Parathyroid adenoma (tissue), 2 donors: ENCODE results near the gene QSOX2.

Experiments
- H2AFZ ChIP-seq: fragments of 300-600 bp; sonication (generic); one replicate; pipeline ENCODE4 v1.7.0; 2017; ENCODE audit warnings: antibody characterized with exemption, mild to moderate bottlenecking
- H3K27ac ChIP-seq: fragments of 300-600 bp; sonication (generic); one replicate; pipeline ENCODE4 v1.7.0; 2017
- H3K27me3 ChIP-seq: fragments of 300-600 bp; sonication (generic); one replicate; pipeline ENCODE4 v1.7.0; 2017; ENCODE audit warnings: low read length; ENCODE audit not compliant: control insufficient read depth, insufficient read depth
- H3K36me3 ChIP-seq: fragments of 300-600 bp; sonication (generic); one replicate; pipeline ENCODE4 v1.7.0; 2017; ENCODE audit warnings: low read length; ENCODE audit not compliant: control insufficient read depth, insufficient read depth
- H3K4me1 ChIP-seq: fragments of 300-600 bp; sonication (generic); one replicate; pipeline ENCODE4 v1.7.0; 2017; ENCODE audit warnings: control low read depth
- H3K4me2 ChIP-seq: fragments of 300-600 bp; sonication (generic); one replicate; pipeline ENCODE4 v1.7.0; 2017; ENCODE audit warnings: low read length
- H3K4me3 ChIP-seq: fragments of 300-600 bp; sonication (generic); one replicate; pipeline ENCODE4 v1.7.0; 2017; ENCODE audit warnings: low read depth, low read length
- H3K79me2 ChIP-seq: fragments of 300-600 bp; sonication (generic); one replicate; pipeline ENCODE4 v1.7.0; 2017; ENCODE audit warnings: control low read depth
- H3K9ac ChIP-seq: fragments of 300-600 bp; sonication (generic); one replicate; pipeline ENCODE4 v1.7.0; 2017; ENCODE audit warnings: mild to moderate bottlenecking
- H3K9me3 ChIP-seq: fragments of 300-600 bp; sonication (generic); one replicate; pipeline ENCODE4 v1.7.0; 2017; ENCODE audit warnings: low read length; ENCODE audit not compliant: control insufficient read depth
- TF ChIP-seq, protein P1 (sequence below): fragments of 300-600 bp; sonication (generic); IDR thresholded peaks from one replicate; pipeline ENCODE4 v1.7.0; 2017; ENCODE audit warnings: antibody characterized with exemption, mild to moderate bottlenecking
- donor health status: primary hyperparathyroidism.

The QSOX2 gene

DNA sequence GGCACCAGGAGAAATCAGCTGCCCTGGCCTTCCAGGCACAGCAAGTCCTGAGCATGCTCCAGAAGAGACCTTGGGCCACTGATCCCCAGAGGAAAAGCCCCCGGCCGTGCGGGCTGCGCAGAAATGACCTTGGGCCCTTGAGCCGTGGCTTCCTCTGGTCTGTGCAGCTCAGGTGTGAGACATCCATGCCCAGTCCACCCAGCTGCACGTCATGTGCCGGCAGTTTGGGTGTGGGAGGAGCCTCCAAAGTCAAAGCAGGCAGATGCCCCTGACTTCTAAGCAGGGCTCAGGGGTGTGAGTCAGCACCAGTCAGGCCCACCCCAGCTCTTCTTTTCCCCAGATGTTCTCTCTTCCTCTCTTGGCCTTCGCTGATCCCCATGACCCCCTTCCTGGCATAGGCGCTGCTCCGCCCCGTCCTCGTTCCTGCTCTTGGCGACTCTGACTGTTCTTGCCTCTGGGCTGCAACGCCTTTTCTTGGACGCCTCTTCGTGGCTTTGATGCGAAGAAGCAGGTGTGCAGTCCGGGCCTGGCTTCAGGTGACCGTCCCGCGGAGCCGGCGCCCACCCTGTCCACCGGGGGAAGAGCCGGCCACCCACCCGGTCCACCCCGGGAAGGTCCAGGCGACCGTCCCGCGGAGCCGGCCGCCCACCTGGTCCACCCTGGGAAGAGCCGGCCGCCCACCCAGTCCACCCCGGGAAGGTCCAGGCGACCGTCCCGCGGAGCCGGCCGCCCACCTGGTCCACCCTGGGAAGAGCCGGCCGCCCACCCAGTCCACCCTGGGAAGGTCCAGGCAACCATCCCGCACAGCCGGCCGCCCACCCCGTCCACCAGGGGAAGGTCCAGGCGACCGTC is 5.9 kb upstream of the QSOX2 start:
- TF ChIP-seq, protein P1, sequence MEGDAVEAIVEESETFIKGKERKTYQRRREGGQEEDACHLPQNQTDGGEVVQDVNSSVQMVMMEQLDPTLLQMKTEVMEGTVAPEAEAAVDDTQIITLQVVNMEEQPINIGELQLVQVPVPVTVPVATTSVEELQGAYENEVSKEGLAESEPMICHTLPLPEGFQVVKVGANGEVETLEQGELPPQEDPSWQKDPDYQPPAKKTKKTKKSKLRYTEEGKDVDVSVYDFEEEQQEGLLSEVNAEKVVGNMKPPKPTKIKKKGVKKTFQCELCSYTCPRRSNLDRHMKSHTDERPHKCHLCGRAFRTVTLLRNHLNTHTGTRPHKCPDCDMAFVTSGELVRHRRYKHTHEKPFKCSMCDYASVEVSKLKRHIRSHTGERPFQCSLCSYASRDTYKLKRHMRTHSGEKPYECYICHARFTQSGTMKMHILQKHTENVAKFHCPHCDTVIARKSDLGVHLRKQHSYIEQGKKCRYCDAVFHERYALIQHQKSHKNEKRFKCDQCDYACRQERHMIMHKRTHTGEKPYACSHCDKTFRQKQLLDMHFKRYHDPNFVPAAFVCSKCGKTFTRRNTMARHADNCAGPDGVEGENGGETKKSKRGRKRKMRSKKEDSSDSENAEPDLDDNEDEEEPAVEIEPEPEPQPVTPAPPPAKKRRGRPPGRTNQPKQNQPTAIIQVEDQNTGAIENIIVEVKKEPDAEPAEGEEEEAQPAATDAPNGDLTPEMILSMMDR = no peak
- Histone ChIP-seq H3K4me3 (no peak overlapping the region), H3K27ac (no peak overlapping the region), H3K27me3 (no peaks in the 10 kb centered on the region), H3K4me1 (no peaks in the 10 kb centered on the region), H3K79me2 (no peaks in the 10 kb centered on the region), H2AFZ (no peak overlapping the region), H3K4me2 (no peak overlapping the region), H3K36me3 (no peaks in the 10 kb centered on the region), H3K9ac (no peak overlapping the region), H3K9me3 (no peaks in the 10 kb centered on the region)

DNA sequence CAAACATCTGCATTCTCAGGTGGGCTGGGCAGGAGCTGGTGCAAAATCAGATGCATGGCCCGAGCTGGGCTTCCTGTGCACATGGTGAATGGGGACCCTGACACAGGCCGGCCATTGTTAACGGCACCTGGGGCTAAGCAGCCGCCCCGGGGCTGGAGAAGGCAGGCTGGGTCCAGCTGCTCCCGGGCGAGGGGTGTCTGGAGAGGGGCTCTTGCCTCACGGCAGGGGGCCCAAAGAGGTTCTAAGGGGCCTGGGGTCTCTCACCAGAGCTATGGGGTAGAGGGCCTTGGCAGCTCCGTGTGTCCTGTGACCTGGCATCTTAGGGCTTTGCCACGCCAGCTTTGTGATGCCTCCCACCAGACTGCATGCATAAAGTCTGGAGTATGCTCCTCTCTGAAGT is 5.1 kb upstream of the QSOX2 start:
- Histone ChIP-seq H3K36me3 (no peaks in the 10 kb centered on the region), H3K27me3 (no peaks in the 10 kb centered on the region), H3K9ac (no peak overlapping the region), H3K4me2 (no peak overlapping the region), H3K9me3 (no peaks in the 10 kb centered on the region), H2AFZ (no peak overlapping the region), H3K79me2 (no peaks in the 10 kb centered on the region), H3K4me3 (no peak overlapping the region), H3K4me1 (peaks cover 2% of the 10 kb centered on the region), H3K27ac (no peak overlapping the region)
- TF ChIP-seq, protein P1 = no peak

DNA sequence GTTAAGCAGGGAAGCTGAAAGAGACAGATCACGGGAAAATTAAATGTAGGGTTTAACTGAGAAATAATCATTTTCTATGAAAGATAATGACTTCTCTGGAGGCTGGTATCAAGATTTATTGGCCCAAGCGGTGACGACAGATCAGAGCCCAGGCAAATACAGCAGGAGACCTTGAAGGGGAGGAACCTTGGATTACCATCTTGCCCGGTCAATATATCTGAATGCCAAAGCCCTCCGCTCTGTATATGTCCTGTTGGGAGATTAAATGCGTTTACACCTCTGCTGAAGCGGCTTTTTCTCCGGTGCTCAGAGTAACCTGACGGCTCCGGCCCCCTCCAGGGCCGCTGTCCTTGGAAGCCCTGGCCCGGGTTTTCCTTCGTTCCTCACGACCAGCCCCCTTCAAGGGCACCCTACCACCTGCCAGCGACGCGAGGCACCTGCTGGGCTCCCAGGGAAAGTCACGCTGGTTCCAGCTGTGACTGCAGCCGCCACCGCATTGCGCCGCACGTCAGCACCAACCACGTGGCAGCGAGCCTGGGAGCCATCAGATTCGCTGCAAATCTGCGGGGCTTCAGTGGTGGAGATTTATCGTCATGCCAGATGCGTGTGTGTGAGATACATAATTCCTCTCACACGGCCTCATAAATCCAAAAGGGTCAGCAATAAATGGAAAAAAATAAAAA is 4.4 kb upstream of the QSOX2 start:
- Histone ChIP-seq H3K79me2 (no peaks in the 10 kb centered on the region), H3K27me3 (no peaks in the 10 kb centered on the region), H3K4me2 (no peak overlapping the region), H2AFZ (no peak overlapping the region), H3K9ac (no peak overlapping the region), H3K4me3 (no peak overlapping the region), H3K27ac (no peak overlapping the region), H3K9me3 (no peaks in the 10 kb centered on the region), H3K36me3 (no peaks in the 10 kb centered on the region), H3K4me1 (peaks cover 2% of the 10 kb centered on the region)
- TF ChIP-seq, protein P1 = no peak

DNA sequence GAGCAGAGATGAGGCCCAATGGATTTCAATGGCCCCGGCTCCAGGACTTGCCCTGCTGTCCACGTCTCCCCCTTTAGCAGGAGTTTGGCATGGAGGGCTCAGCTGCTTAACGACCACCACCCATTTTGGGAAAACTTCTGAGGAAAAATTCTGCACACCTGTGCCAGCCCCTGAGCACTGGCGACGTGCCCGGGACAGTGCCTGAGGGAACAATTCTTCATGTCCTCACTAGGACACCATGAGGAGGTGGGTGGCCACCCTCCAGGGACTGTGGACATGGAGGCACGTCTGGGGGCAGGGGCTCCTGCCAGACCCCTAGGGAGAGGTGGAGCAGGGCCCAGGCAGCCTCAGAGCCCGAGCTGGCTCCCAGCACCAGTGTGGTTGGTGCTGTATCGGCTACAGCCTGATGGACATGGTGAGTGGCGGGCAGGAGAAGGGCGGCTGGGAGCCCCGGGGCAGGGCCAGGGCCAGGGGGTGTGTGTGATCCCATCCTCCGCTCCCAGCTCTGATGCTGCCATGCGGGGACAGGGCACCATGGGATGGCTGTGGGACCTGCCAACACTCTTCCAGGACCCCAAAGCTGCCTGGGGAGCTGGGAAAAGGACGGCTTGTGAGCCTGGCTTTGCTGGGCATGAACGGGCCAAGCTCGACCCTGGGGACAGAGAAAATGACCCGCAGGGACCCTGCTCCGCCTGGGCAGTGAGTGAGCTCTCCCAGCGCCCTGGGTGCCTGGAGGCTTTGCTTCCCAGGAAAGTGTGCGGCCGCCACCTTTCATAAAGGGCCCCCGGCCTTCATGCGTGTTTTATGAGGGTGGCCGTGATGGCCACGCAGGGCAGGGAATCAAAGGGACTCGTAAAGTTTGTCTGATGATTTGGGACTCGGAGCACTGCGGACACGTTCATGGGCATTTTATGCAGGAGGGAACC is 3.6 kb upstream of the QSOX2 start:
- peaks cover 8% of the 10 kb centered on the region for H3K4me1 ChIP-seq
- no peak overlapping the region for H2AFZ ChIP-seq
- H3K9me3 ChIP-seq = no peaks in the 10 kb centered on the region
- TF ChIP-seq, protein P1 = no peak
- no peak overlapping the region for H3K9ac ChIP-seq
- no peaks in the 10 kb centered on the region for H3K27me3 ChIP-seq
- no peaks in the 10 kb centered on the region for H3K79me2 ChIP-seq
- H3K4me2 ChIP-seq = no peak overlapping the region
- no peak overlapping the region for H3K27ac ChIP-seq
- H3K4me3 ChIP-seq = no peak overlapping the region
- H3K36me3 ChIP-seq = no peaks in the 10 kb centered on the region
